ENCODE results near the gene HS6ST1. TPM values are rescaled to one million over a fixed set of nuclear protein-coding genes. Genes with fewer than 3 reads are reported as not detected.
"Not testable (repeated sequence)": the region's sequence is repeated elsewhere in the genome, so short reads cannot be mapped to it uniquely, and the experiment has no call there.

HS6ST1 gene
- total and polyA plus RNA-seq, 4 experiments from 2014 or later, result 1.2 to 13.3 (median 8.4) TPM

- intact Hi-C loops (cut with micrococcal nuclease), result no loop called here
Measured at GRCh38 chr2:128270672-128271596, 47.7 kb downstream of the HS6ST1 start.

GRCh38 chr2:128269990-128270671, 48.5 kb downstream of the HS6ST1 start:
- H3K9me3 Mint-ChIP-seq, result peaks cover 0 to 13% (median 8%) of the 10 kb centered on the region in 8 donors
- Histone ChIP-seq H3K27ac (ENCODE audit: low read depth, low read length) (no peak overlapping the region), H3K9me3 (ENCODE audit: control insufficient read depth in 1 of 2, low read length in 2 of 2) (peaks cover 0 to 4% of the 10 kb centered on the region in 2 donors), H3K4me3 (ENCODE audit: low read length in 2 of 2) (no peak overlapping the region), H3K27me3 (ENCODE audit: insufficient read depth, low read length) (no peaks in the 10 kb centered on the region), H3K36me3 (ENCODE audit: insufficient read depth, low read length) (no peaks in the 10 kb centered on the region), H3K4me1 (ENCODE audit: insufficient read depth, low read length) (peaks cover 9% of the 10 kb centered on the region)
- H3K4me1 Mint-ChIP-seq, result peaks cover 3 to 11% (median 8%) of the 10 kb centered on the region in 4 donors
- DNase-seq, result no peak
- no peaks in the 10 kb centered on the region for H3K27me3 Mint-ChIP-seq
- CTCF ChIA-PET (ENCODE audit: partially characterized antibody), result no interaction called here
- H3K4me3 Mint-ChIP-seq, result no peak overlapping the region
- peaks cover 11 to 13% of the 10 kb centered on the region in 2 donors for H3K36me3 Mint-ChIP-seq
- POLR2A ChIA-PET (ENCODE audit: partially characterized antibody), result no interaction called here
- intact Hi-C loops (cut with micrococcal nuclease), result no loop called here
- H3K27ac Mint-ChIP-seq, result no peak overlapping the region

More at GRCh38 chr2:128270672-128271596, 47.7 kb downstream of the HS6ST1 start:
- H3K9me3 ChIP-seq (ENCODE audit: control insufficient read depth in 1 of 2, low read length in 2 of 2), result peaks cover 0 to 4% of the 10 kb centered on the region in 2 donors
- ChIA-PET POLR2A (ENCODE audit: partially characterized antibody) (no interaction called here), CTCF (ENCODE audit: partially characterized antibody) (no interaction called here)
- H3K4me1 ChIP-seq (ENCODE audit: insufficient read depth, low read length), result peaks cover 9% of the 10 kb centered on the region
- Mint-ChIP-seq H3K27me3 (no peaks in the 10 kb centered on the region), H3K4me3 (no peak overlapping the region), H3K36me3 (peaks cover 17 to 21% of the 10 kb centered on the region in 2 donors), H3K4me1 (peaks cover 3 to 11% (median 8%) of the 10 kb centered on the region in 4 donors), H3K9me3 (peaks cover 0 to 20% (median 8%) of the 10 kb centered on the region in 8 donors), H3K27ac (no peak overlapping the region)
- no peak overlapping the region for H3K27ac ChIP-seq (ENCODE audit: low read depth, low read length)
- no peaks in the 10 kb centered on the region for H3K27me3 ChIP-seq (ENCODE audit: insufficient read depth, low read length)
- H3K36me3 ChIP-seq (ENCODE audit: insufficient read depth, low read length), result no peaks in the 10 kb centered on the region
- H3K4me3 ChIP-seq (ENCODE audit: low read length in 2 of 2), result no peak overlapping the region
- no peak for DNase-seq

DNA sequence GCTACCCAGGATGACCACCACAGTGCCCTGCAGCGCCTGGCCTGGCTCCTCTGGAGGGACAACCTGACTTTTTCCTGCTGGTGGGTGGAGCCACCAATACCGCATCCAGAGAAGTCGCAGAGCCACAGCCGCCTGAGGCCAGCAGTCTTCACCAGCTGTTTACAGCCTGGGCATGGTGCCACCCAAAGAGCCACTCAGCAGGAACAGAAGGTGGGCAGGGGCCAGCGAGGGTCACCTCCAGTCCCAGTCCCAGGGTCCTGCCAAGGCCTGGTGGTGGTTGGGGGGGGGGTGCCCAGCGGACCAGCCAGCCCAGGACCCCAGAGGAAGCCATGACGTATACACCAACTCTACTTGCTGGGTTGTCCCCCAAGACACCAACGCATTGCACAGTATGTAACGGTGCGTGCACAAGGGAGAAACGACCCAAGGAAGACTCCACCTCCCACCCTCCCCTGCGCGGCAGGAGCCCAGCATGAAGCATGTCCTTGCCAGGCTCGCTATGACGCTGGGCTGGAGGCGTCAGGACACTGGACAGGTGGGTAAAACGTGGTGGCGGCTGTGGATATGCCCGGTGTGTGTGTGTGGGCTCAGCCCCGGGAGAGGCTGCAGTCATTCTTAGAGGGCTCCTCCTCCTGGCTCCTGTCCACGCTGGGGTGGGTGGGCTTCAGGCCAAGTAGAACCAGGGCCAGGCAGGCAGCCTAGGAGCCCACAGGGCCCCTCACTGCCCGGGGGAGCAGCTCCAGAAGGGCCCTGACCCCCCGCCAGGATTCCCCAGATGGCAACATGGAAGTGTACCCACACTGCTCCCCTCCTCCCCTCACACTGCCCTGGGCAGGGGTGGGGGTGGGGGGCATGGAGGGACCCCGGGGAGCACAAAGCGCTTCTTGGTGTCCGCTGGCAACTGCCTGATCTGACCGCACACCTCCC, 49.3 kb downstream of the HS6ST1 start:
- Mint-ChIP-seq H3K4me3 (no peak overlapping the region), H3K27ac (no peak overlapping the region), H3K9me3 (peaks cover 0 to 6% (median 4%) of the 10 kb centered on the region in 8 donors), H3K4me1 (peaks cover 4 to 10% (median 8%) of the 10 kb centered on the region in 4 donors), H3K36me3 (peaks cover 6 to 7% of the 10 kb centered on the region in 2 donors), H3K27me3 (no peaks in the 10 kb centered on the region)
- intact Hi-C loops (cut with micrococcal nuclease), result no loop called here
- ChIA-PET CTCF (ENCODE audit: partially characterized antibody) (no interaction called here), POLR2A (ENCODE audit: partially characterized antibody) (no interaction called here)
- Histone ChIP-seq H3K27me3 (ENCODE audit: insufficient read depth, low read length) (no peaks in the 10 kb centered on the region), H3K36me3 (ENCODE audit: insufficient read depth, low read length) (no peaks in the 10 kb centered on the region), H3K9me3 (ENCODE audit: control insufficient read depth in 1 of 2, low read length in 2 of 2) (peaks cover 0 to 3% of the 10 kb centered on the region in 2 donors), H3K4me1 (ENCODE audit: insufficient read depth, low read length) (peaks cover 9% of the 10 kb centered on the region), H3K4me3 (ENCODE audit: low read length in 2 of 2) (no peak overlapping the region), H3K27ac (ENCODE audit: low read depth, low read length) (no peak overlapping the region)
- DNase-seq, result no peak

DNA sequence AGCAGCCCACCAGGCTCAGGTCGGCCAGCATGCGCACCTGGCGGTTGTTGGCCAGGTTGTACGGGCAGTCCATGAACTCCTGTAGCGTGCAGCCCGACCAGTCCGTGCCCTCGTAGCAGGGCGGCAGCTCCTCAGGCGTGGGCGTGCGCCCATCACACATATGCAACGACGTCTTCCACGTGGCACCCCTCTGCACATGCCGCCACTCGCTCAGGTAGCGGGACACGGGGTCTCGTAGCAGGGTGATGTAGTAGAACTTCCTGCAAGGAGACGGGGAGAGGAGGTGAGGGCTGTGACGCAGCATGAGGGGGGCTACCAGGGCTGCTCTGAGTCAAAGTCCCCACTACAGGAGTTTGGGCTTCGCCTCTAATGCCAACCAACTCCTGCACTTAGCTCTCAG, 50.1 kb downstream of the HS6ST1 start:
- H3K36me3 Mint-ChIP-seq; H3K27me3 ChIP-seq (ENCODE audit: insufficient read depth, low read length); H3K4me1 ChIP-seq (ENCODE audit: insufficient read depth, low read length); H3K27me3 Mint-ChIP-seq; POLR2A ChIA-PET (ENCODE audit: partially characterized antibody); CTCF ChIA-PET (ENCODE audit: partially characterized antibody); H3K4me1 Mint-ChIP-seq; DNase-seq; H3K9me3 ChIP-seq (ENCODE audit: control insufficient read depth in 1 of 2, low read length in 2 of 2); H3K27ac ChIP-seq (ENCODE audit: low read depth, low read length); H3K4me3 Mint-ChIP-seq; H3K27ac Mint-ChIP-seq; intact Hi-C loops (cut with micrococcal nuclease); H3K36me3 ChIP-seq (ENCODE audit: insufficient read depth, low read length); H3K9me3 Mint-ChIP-seq; H3K4me3 ChIP-seq (ENCODE audit: low read length in 2 of 2): not testable (repeated sequence)

GRCh38 chr2:128268145-128268544, 50.5 kb downstream of the HS6ST1 start:
- H3K4me1 ChIP-seq (ENCODE audit: insufficient read depth, low read length); intact Hi-C loops (cut with micrococcal nuclease); H3K36me3 ChIP-seq (ENCODE audit: insufficient read depth, low read length); H3K27ac Mint-ChIP-seq; CTCF ChIA-PET (ENCODE audit: partially characterized antibody); DNase-seq; H3K4me3 Mint-ChIP-seq; H3K36me3 Mint-ChIP-seq; H3K9me3 ChIP-seq (ENCODE audit: control insufficient read depth in 1 of 2, low read length in 2 of 2); H3K4me1 Mint-ChIP-seq; H3K27ac ChIP-seq (ENCODE audit: low read depth, low read length); H3K9me3 Mint-ChIP-seq; POLR2A ChIA-PET (ENCODE audit: partially characterized antibody); H3K27me3 ChIP-seq (ENCODE audit: insufficient read depth, low read length); H3K27me3 Mint-ChIP-seq; H3K4me3 ChIP-seq (ENCODE audit: low read length in 2 of 2): not testable (repeated sequence)

DNA sequence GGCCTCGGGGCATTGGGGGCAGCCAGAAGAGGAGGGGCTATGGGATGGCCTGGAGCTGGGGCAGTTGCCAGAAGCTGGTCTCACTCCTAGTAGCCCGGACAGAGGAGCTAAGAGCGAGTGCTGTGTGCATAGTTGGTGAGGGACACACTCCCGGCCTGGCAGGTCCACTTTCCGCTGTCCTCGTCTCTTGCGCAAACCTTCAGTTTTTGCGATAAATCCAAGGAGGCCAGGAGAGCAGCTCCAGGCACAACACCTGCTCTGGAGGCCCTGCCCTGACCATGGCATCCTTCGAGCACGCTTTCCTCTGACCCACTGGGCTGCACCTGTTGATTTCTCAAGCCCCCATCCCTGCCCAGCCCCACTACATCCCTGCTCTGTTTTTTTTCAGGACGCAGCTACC, 51.0 kb downstream of the HS6ST1 start:
- H3K4me1 ChIP-seq (ENCODE audit: insufficient read depth, low read length); H3K4me3 ChIP-seq (ENCODE audit: low read length in 2 of 2); H3K4me1 Mint-ChIP-seq; H3K9me3 Mint-ChIP-seq; H3K36me3 ChIP-seq (ENCODE audit: insufficient read depth, low read length); H3K27ac Mint-ChIP-seq; H3K27me3 ChIP-seq (ENCODE audit: insufficient read depth, low read length); POLR2A ChIA-PET (ENCODE audit: partially characterized antibody); H3K27ac ChIP-seq (ENCODE audit: low read depth, low read length); H3K27me3 Mint-ChIP-seq; CTCF ChIA-PET (ENCODE audit: partially characterized antibody); H3K36me3 Mint-ChIP-seq; DNase-seq; intact Hi-C loops (cut with micrococcal nuclease); H3K9me3 ChIP-seq (ENCODE audit: control insufficient read depth in 1 of 2, low read length in 2 of 2); H3K4me3 Mint-ChIP-seq: not testable (repeated sequence)

- DNase-seq; H3K36me3 ChIP-seq (ENCODE audit: insufficient read depth, low read length); H3K4me1 ChIP-seq (ENCODE audit: insufficient read depth, low read length); intact Hi-C loops (cut with micrococcal nuclease); H3K36me3 Mint-ChIP-seq; H3K27ac ChIP-seq (ENCODE audit: low read depth, low read length); H3K27me3 Mint-ChIP-seq; H3K4me3 Mint-ChIP-seq; H3K4me1 Mint-ChIP-seq; CTCF ChIA-PET (ENCODE audit: partially characterized antibody); H3K9me3 ChIP-seq (ENCODE audit: control insufficient read depth in 1 of 2, low read length in 2 of 2); H3K9me3 Mint-ChIP-seq; POLR2A ChIA-PET (ENCODE audit: partially characterized antibody); H3K27me3 ChIP-seq (ENCODE audit: insufficient read depth, low read length); H3K4me3 ChIP-seq (ENCODE audit: low read length in 2 of 2); H3K27ac Mint-ChIP-seq: not testable (repeated sequence)
Measured at GRCh38 chr2:128267197-128267596, 51.5 kb downstream of the HS6ST1 start.
